ENCODE data around the gene CALHM2. TPM values are rescaled to one million over a fixed set of nuclear protein-coding genes. Genes with fewer than 3 reads are reported as not detected.

Gene CALHM2
- total RNA-seq, 1 experiment from 2014 or later, result 5.9 TPM

DNA sequence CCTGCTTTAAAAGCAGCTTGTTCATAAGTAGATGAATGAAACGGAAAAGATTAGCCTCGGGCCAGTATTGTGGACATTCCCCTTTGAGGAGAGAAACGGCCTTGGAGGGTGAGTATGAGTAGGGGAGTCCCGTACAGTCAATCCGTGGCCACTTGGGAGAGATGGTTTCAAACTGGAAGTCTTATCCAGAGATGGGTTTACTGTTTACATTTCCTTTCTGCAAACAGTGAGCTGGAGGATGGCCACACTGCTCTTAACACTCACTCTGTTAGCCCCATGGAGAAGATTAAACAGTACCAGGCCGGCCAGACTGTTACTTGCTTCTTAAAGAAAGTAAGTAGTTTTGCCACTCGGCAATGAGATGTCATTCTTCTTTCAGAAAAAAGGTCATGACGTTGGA lies 20.3 kb downstream of the CALHM2 start:
- H3K9me3 ChIP-seq (ENCODE audit: control insufficient read depth, insufficient read depth, low read depth, low read length), result no peaks in the 10 kb centered on the region
- H3K4me1 ChIP-seq (ENCODE audit: control insufficient read depth, insufficient read depth, low read length), result no peaks in the 10 kb centered on the region
- POLR2A ChIA-PET, result no interaction called here
- ATAC-seq (no peak), DNase-seq (ENCODE audit: low read depth, low spot score) (no peak)
- TF ChIP-seq, protein P1, sequence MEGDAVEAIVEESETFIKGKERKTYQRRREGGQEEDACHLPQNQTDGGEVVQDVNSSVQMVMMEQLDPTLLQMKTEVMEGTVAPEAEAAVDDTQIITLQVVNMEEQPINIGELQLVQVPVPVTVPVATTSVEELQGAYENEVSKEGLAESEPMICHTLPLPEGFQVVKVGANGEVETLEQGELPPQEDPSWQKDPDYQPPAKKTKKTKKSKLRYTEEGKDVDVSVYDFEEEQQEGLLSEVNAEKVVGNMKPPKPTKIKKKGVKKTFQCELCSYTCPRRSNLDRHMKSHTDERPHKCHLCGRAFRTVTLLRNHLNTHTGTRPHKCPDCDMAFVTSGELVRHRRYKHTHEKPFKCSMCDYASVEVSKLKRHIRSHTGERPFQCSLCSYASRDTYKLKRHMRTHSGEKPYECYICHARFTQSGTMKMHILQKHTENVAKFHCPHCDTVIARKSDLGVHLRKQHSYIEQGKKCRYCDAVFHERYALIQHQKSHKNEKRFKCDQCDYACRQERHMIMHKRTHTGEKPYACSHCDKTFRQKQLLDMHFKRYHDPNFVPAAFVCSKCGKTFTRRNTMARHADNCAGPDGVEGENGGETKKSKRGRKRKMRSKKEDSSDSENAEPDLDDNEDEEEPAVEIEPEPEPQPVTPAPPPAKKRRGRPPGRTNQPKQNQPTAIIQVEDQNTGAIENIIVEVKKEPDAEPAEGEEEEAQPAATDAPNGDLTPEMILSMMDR (IDR thresholded peaks at IDR 0.05), result no peak
- TF ChIP-seq TCF7L2 (IDR thresholded peaks at IDR 0.05; ENCODE audit: low read depth, low read length) (no peak), SIN3A (IDR thresholded peaks at IDR 0.05; ENCODE audit: borderline replicate concordance, insufficient read depth, low read depth, low read length) (no peak), POLR2AphosphoS5 (IDR thresholded peaks at IDR 0.05; ENCODE audit: low read depth, low read length) (no peak)
- TF ChIP-seq, protein P2, sequence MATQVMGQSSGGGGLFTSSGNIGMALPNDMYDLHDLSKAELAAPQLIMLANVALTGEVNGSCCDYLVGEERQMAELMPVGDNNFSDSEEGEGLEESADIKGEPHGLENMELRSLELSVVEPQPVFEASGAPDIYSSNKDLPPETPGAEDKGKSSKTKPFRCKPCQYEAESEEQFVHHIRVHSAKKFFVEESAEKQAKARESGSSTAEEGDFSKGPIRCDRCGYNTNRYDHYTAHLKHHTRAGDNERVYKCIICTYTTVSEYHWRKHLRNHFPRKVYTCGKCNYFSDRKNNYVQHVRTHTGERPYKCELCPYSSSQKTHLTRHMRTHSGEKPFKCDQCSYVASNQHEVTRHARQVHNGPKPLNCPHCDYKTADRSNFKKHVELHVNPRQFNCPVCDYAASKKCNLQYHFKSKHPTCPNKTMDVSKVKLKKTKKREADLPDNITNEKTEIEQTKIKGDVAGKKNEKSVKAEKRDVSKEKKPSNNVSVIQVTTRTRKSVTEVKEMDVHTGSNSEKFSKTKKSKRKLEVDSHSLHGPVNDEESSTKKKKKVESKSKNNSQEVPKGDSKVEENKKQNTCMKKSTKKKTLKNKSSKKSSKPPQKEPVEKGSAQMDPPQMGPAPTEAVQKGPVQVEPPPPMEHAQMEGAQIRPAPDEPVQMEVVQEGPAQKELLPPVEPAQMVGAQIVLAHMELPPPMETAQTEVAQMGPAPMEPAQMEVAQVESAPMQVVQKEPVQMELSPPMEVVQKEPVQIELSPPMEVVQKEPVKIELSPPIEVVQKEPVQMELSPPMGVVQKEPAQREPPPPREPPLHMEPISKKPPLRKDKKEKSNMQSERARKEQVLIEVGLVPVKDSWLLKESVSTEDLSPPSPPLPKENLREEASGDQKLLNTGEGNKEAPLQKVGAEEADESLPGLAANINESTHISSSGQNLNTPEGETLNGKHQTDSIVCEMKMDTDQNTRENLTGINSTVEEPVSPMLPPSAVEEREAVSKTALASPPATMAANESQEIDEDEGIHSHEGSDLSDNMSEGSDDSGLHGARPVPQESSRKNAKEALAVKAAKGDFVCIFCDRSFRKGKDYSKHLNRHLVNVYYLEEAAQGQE (IDR thresholded peaks at IDR 0.05; ENCODE audit: insufficient read depth in 1 of 2, low read depth in 2 of 2, low read length in 1 of 2), result no peak
- H3K27ac ChIP-seq (ENCODE audit: low read length), result no peak overlapping the region
- in situ Hi-C loops (cut with HindIII; ENCODE audit: low pct_unique_long_range_greater_than_20kb, low sequenced_read_pairs), result no loop called here
- H3K36me3 ChIP-seq (ENCODE audit: control insufficient read depth, insufficient read depth, low read length), result peaks cover 46% of the 10 kb centered on the region
- intact Hi-C loops (cut with micrococcal nuclease; ENCODE audit: unreplicated experiment), result no loop called here
- H3K27me3 ChIP-seq (ENCODE audit: control insufficient read depth, insufficient read depth, low read length), result no peaks in the 10 kb centered on the region
- CTCF ChIA-PET, result no interaction called here
- no TSS peak for BruUV-seq (replicated peaks)
- no peak overlapping the region for H3K4me3 ChIP-seq (ENCODE audit: low read depth in 2 of 2, low read length in 2 of 2)

DNA sequence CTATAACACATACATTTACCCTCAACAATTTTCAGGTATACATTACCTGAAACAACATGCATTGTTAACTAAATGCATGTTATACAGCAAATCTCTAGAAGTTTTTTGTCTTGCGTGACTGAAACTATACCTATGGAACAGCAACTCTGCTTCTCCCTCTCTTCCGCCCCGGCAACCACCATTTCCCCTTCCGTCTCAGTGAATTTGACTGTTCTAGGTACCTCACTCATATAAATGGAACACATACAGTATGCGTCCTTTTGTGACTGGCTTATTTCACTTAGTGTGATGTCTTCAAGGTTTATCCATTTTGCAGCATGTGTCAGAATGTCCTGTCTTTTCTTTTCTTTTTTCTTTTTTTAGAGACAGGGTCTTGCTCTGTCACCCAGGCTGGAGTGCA lies 22.5 kb downstream of the CALHM2 start:
- no TSS peak for BruUV-seq (replicated peaks)
- CTCF ChIA-PET, result no interaction called here

More for the DNA sequence above, 22.5 kb downstream of the CALHM2 start:
- TF ChIP-seq SIN3A (IDR thresholded peaks at IDR 0.05; ENCODE audit: borderline replicate concordance, insufficient read depth, low read depth, low read length) (no peak), TCF7L2 (IDR thresholded peaks at IDR 0.05; ENCODE audit: low read depth, low read length) (no peak), POLR2AphosphoS5 (IDR thresholded peaks at IDR 0.05; ENCODE audit: low read depth, low read length) (no peak)
- TF ChIP-seq, protein P2 (IDR thresholded peaks at IDR 0.05; ENCODE audit: insufficient read depth in 1 of 2, low read depth in 2 of 2, low read length in 1 of 2), result no peak
- TF ChIP-seq, protein P1 (IDR thresholded peaks at IDR 0.05), result no peak
- Histone ChIP-seq H3K4me3 (ENCODE audit: low read depth in 2 of 2, low read length in 2 of 2) (no peak overlapping the region), H3K27ac (ENCODE audit: low read length) (no peak overlapping the region), H3K36me3 (ENCODE audit: control insufficient read depth, insufficient read depth, low read length) (peaks cover 51% of the 10 kb centered on the region), H3K9me3 (ENCODE audit: control insufficient read depth, insufficient read depth, low read depth, low read length) (no peaks in the 10 kb centered on the region), H3K27me3 (ENCODE audit: control insufficient read depth, insufficient read depth, low read length) (no peaks in the 10 kb centered on the region), H3K4me1 (ENCODE audit: control insufficient read depth, insufficient read depth, low read length) (no peaks in the 10 kb centered on the region)
- POLR2A ChIA-PET, result no interaction called here
- in situ Hi-C loops (cut with HindIII; ENCODE audit: low pct_unique_long_range_greater_than_20kb, low sequenced_read_pairs), result no loop called here
- no peak for DNase-seq (ENCODE audit: low read depth, low spot score)
- intact Hi-C loops (cut with micrococcal nuclease; ENCODE audit: unreplicated experiment), result no loop called here
- no peak for ATAC-seq

Data from Panc1 (cell line).